ENCODE results near the gene ITPR1. TPM values are rescaled to one million over a fixed set of nuclear protein-coding genes. Genes with fewer than 3 reads are reported as not detected.

Gene ITPR1
- total and polyA plus RNA-seq, 2 of the 4 experiments (the other 2 are of a cell fraction), result 1.8 to 5.7 TPM

- dilution Hi-C loops (cut with HindIII; ENCODE audit: low sequenced_read_pairs, unreplicated experiment) (no loop called here), in situ Hi-C loops (cut with MboI; ENCODE audit: low sequenced_read_pairs) (no loop called here), intact Hi-C loops (cut with micrococcal nuclease) (no loop called here)
- no peaks in the 10 kb centered on the region for H4K20me1 ChIP-seq (ENCODE audit: insufficient read depth, low read length)
- TF ChIP-seq RFX5 (IDR thresholded peaks at IDR 0.05; ENCODE audit: low read depth, low read length) (no peak), MXI1 (IDR thresholded peaks at IDR 0.05; ENCODE audit: borderline replicate concordance, low read depth, low read length) (no peak), SMC3 (IDR thresholded peaks at IDR 0.05; ENCODE audit: low read depth, low read length) (no peak), BHLHE40 (IDR thresholded peaks at IDR 0.05; ENCODE audit: low read depth, low read length) (no peak), NFE2L2 (IDR thresholded peaks at IDR 0.05; ENCODE audit: low read depth, low read length) (no peak), CTCF (conservative IDR thresholded peaks at IDR 0.05; ENCODE audit: low read depth, low read length) (no peak)
- TF ChIP-seq, protein P1, sequence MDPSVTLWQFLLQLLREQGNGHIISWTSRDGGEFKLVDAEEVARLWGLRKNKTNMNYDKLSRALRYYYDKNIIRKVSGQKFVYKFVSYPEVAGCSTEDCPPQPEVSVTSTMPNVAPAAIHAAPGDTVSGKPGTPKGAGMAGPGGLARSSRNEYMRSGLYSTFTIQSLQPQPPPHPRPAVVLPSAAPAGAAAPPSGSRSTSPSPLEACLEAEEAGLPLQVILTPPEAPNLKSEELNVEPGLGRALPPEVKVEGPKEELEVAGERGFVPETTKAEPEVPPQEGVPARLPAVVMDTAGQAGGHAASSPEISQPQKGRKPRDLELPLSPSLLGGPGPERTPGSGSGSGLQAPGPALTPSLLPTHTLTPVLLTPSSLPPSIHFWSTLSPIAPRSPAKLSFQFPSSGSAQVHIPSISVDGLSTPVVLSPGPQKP (IDR thresholded peaks at IDR 0.05; ENCODE audit: borderline replicate concordance, low read depth, low read length), result no peak
- TF ChIP-seq, protein P2, sequence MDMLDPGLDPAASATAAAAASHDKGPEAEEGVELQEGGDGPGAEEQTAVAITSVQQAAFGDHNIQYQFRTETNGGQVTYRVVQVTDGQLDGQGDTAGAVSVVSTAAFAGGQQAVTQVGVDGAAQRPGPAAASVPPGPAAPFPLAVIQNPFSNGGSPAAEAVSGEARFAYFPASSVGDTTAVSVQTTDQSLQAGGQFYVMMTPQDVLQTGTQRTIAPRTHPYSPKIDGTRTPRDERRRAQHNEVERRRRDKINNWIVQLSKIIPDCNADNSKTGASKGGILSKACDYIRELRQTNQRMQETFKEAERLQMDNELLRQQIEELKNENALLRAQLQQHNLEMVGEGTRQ (IDR thresholded peaks at IDR 0.05; ENCODE audit: low read depth, low read length), result no peak
- H3K4me3 ChIP-seq (ENCODE audit: insufficient read depth, low read depth, low read length), result no peak overlapping the region
- peaks cover 10% of the 10 kb centered on the region for H3K9me3 ChIP-seq (ENCODE audit: control insufficient read depth, insufficient read depth, low read length)
- ChIA-PET CTCF (no interaction called here), POLR2A (ENCODE audit: unreplicated experiment) (no interaction called here)
- no peak overlapping the region for H2BK120ac ChIP-seq (ENCODE audit: low read depth, low read length)
- no peaks in the 10 kb centered on the region for H3K9me1 ChIP-seq (ENCODE audit: insufficient read depth, low read length)
- DNase-seq (no peak), ATAC-seq (ENCODE audit: low read depth) (no peak)
- BruUV-seq (replicated peaks), result no TSS peak
- no peak overlapping the region for H3K18ac ChIP-seq (ENCODE audit: low read depth, low read length)
- no peak overlapping the region for H3K4ac ChIP-seq (ENCODE audit: low read depth, low read length)
- no peak overlapping the region for H4K8ac ChIP-seq (ENCODE audit: low read depth in 2 of 2, low read length in 2 of 2)
- H2BK20ac ChIP-seq (ENCODE audit: low read depth, low read length), result no peak overlapping the region
- no peak overlapping the region for H2AK9ac ChIP-seq (replicated peaks; ENCODE audit: low read depth, low read length, poor library complexity)
- H3K56ac ChIP-seq (ENCODE audit: extremely low read depth, insufficient read depth, low read length), result no peak overlapping the region
- WGBS, 2 experiments (ENCODE audit: extremely low coverage in 2 of 2, insufficient read length in 1 of 2), result no CpG with 5 or more reads among the region's 4 CpGs
- no peaks in the 10 kb centered on the region for H3K27me3 ChIP-seq (ENCODE audit: control insufficient read depth, insufficient read depth, low read length)
- H3K27ac ChIP-seq (ENCODE audit: insufficient read depth, low read length), result no peak overlapping the region
- no peaks in the 10 kb centered on the region for H3K79me1 ChIP-seq (ENCODE audit: low read depth in 1 of 2, low read length in 2 of 2)
- no peaks in the 10 kb centered on the region for H3K4me1 ChIP-seq (ENCODE audit: control insufficient read depth, insufficient read depth, low read length)
- H2AK5ac ChIP-seq (ENCODE audit: low read depth, low read length), result no peak overlapping the region
- no peak overlapping the region for H3K23ac ChIP-seq (ENCODE audit: low read depth, low read length)
- no peak overlapping the region for H2BK15ac ChIP-seq (ENCODE audit: low read depth, low read length)
- no peak overlapping the region for H3K14ac ChIP-seq (replicated peaks; ENCODE audit: low read depth, low read length)
- no peak overlapping the region for H3K9ac ChIP-seq (ENCODE audit: low read depth, low read length)
- H3K4me2 ChIP-seq (ENCODE audit: low read depth, low read length), result no peak overlapping the region
- H4K91ac ChIP-seq (ENCODE audit: insufficient read depth, low read depth, low read length), result no peak overlapping the region
- no peak overlapping the region for H2BK5ac ChIP-seq (ENCODE audit: low read depth, low read length, poor library complexity, severe bottlenecking)
- H2AFZ ChIP-seq (replicated peaks; ENCODE audit: low read length, poor library complexity), result no peak overlapping the region
- H4K5ac ChIP-seq (ENCODE audit: low read depth, low read length), result no peak overlapping the region
- H3K36me3 ChIP-seq (ENCODE audit: control insufficient read depth, insufficient read depth, low read length), result no peaks in the 10 kb centered on the region
Measured at GRCh38 chr3:4800595-4800994, 307.4 kb downstream of the ITPR1 start.
